Measurements from ENCODE around the gene EPB41L4A.
A peak's percentile ranks its signal among the peaks of the same experiment; 100 is the strongest.
"Not testable (repeated sequence)": the region's sequence is repeated elsewhere in the genome, so short reads cannot be mapped to it uniquely, and the experiment has no call there.

Gene EPB41L4A

DNA sequence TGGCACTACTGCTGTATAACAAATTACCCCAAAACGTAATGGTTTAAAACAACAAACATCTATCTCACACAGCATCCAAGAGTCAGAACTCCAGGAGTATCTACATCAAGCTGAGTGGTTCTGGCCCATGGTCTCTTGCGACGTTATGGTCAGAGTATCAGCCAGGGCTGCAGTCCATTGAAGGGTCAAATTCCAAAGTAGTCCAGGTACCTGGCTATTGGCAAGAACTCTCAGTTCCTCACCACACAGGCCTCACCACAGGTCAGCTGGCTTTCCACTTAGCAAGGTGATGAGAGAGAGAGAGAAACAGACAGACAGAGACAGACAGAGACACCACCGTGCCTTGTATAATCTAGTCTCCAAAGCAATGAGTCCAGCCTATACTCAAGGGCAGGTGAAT is 22.6 kb downstream of the EPB41L4A start:
- DNase-seq: no peak

DNA sequence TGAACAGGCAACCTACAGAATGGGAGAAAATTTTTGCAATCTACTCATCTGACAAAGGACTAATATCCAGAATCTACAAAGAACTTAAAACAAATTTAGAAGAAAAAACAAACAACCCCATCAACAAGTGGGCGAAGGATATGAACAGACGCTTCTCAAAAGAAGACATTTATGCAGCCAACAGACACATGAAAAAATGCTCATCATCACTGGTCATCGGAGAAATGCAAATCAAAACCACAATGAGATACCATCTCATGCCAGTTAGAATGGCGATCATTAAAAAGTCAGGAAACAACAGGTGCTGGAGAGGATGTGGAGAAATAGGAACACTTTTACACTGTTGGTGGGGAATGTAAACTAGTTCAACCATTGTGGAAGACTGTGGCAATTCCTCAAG is 23.8 kb downstream of the EPB41L4A start:
- DNase-seq: not testable (repeated sequence)

DNA sequence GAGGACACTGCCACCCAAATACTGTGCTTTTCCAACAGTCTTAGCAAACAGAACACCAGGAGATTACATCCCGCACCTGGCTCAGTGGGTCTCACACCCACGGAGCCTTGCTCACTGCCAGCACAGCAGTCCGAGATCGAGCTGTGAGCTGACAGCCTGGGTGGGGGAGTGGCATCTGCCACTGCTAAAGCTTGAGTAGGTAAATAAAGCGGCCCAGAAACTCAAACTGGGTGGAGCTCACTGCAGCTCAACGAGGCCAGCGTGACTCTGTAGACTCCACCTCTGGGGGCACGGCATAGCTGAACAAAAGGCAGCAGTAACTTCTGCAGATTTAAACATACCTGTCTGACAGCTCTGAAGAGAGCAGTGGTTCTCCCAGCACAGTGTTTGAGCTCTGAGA is 28.8 kb downstream of the EPB41L4A start:
- no peak for DNase-seq

DNA sequence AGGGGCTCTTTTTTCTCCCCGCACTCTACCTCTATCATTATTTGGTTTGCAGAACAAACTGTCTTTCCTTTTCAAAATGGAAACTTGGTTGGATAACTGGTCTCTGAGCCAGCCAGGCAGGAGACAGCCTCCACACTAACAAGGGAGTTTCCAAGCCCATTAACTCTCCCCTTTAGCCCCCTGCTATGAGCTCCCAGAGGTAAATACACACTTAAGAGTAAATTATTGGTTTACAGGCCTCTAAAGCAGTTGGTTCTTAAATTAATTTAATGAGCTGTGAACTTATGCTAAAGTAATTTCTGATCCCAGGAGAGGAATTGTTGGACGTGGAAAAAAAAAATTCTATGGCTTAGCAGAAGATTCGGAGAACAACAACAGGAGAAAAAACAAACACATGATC is 30.3 kb downstream of the EPB41L4A start:
- DNase-seq: no peak

DNA sequence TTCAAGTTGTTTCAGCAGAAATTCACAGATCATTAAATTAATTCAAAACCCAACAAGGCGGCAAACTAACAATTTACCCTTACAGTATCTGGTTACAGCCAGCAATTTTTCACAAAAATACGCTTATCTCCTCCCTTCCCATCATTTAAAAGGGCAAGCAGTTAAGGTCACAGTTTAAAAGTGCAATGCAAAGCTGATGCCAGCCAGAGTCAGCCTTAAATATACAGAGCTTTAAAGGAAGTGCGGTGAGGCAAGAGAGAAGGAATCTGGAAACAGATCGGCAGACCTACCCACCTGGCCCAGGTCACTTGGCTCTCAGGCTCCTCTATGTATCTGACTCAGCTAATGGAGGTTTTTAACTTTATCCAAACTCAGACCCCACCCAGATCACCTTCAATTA is 31.0 kb downstream of the EPB41L4A start:
- no peak for DNase-seq

DNA sequence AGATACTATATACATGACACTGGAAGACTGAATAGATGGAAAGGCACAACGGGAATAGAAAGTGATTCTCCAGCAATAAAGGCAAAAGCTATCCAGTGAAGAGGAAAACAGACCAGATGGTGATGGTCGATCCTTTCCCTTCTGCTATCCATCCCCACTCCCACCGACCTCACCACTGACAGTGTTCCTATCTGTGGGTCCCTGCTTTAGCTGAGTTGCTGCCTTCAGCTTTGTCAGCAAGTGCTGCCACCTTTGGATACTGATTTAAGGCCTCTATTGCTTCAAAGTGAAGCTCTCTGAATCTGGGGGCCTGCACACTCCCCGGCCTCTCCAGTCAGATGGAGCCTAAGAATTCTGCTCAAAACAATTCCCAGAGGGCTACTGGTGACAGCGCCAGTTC is 32.3 kb downstream of the EPB41L4A start:
- DNase-seq: no peak

DNA sequence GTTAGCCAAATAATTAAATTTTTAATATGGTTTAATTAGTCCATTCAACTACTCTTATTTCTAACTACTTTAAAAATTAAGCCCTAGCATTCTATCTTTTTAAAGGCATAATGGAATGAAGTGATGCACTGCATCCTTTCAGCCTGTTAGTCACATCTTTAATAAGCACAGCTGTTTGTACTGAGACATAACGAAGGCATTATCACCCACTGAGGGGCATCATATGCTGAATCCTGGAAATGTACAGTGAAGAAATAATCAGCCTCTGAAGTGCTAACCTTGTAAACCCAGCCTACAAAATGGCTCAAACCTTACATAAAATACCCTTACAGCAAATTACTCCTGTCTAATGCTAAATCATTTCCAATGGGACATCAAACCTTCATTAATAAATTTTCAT is 33.1 kb downstream of the EPB41L4A start:
- DNase-seq: no peak

DNA sequence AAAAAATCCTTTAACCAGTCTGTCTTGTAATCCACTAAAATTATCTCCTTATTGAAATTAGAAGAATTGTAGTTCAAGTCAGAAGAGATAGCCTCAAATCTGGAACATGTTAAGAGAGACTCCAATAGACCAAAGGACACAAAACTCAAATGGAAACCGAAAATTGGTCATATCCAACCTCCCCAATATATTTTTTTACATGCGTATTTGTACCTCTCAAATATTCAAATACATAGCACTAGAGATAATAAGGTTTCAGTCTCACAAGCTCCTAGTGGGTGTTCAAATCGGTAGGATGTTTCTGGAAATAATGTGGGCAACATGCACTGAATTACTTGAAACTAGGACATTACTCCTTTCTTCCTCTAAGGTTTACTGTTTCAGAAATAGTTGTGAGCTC is 33.5 kb downstream of the EPB41L4A start:
- no peak for DNase-seq

DNA sequence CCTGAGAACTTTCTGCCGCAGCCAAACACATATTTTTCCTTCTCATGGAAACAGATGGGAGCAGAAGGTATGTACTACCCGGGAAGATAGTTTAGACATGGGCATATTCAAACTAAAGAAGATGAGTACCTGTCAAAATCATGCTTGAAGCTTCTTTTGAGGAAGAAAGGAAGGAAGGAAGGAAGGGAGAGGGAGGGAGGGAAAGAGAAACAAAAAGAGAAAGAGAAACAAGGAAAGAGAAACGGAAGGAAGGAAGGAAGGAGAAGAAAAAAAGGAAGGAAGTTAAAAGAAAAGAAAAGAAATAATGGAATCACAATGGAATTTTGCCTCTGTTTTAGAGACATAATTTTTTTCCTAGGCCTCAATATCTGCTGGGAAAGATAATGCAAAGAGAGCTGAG is 34.6 kb downstream of the EPB41L4A start:
- DNase-seq: no peak

DNA sequence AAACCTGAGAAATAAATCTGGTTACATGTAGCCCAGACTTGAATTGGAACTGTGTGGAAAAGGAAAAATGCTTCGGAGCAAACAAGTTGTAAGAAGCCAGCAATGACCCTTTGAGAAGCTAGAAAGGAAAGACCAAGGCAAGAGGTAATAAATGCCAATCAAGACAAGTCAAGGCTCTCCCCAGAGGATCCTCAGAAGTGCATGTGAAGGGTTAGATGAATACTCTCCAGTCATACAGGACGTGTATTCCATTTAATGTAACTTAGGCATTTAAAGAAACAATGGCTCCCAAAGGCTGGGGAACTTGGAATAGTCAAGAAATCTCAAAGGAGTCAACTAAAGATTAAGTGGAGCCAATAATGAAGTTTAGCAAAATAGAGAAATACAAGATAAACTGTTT is 36.2 kb downstream of the EPB41L4A start:
- no peak for DNase-seq

DNA sequence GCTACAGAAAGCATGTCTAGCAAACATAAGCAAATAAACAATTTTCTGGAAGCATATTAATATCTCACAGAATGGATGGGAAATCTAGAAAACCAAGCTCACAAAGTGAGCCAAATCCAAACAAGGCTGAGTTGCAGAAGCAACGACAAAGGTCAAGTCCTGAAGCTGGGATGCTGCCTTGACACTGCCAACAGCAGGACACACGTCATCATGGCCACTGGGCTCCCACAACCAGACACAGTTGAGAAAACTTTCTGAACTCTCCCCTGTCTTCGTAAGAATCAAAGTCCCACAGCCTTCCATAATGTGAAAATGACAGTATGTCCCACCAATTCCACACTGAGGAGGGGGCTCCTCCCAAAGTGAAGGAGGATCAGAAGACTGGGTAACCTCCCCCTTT is 37.6 kb downstream of the EPB41L4A start:
- no peak for DNase-seq

DNA sequence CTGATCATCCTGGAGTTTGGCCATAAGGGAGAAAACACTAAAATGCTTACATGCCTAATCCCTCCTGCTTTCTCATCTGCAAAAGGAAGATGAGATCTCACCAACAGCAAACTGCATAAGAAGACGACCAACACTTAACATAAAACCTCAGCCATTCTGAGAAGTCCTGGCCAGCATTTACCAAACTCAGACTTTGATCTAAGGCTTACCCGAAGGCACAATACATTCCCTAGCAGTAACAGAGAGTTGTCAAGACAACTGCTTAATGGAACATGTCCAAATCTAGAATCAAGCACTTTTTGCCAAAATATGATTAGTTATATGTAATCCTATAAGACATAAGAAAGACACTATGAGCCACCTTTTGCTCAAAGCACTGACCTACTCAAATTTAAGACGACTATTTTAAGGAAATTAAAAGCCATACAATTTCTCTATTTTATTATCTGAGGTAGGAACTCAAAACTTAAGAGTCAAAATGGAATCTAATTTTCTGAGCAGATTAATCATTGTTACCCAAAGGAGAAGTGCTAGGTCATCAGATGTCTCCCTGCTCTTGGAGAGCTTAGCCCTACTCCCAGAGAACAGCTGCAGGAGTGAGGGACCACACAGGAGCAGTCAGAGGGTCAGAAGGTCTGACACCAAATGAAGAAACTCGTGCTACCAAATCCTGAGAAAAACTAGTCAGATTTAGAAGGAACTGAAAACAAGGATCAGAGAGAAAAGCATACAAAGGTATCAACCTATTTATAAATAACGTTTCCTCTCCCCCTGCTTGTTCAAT is 39.3 kb downstream of the EPB41L4A start:
- DNase-seq: no peak

DNA sequence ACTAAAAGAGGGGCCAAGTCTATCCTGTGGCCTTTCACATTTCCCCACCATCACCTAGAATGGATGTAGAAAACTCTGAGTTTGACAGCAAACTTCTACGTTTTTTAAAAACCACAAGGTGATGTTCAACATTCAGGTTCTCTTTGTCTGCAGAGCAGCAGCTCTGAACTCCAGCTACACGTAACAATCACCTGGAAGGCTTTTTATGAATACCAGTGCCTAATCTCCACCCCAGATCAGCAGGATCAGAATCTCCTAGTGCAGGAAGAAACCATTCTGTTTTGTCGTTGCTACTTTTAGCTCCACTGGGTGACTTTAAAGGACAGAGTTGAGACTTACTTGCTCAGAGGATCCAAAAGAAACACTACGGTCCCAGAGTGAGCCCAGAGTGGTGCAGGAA is 44.3 kb downstream of the EPB41L4A start:
- DNase-seq: no peak

DNA sequence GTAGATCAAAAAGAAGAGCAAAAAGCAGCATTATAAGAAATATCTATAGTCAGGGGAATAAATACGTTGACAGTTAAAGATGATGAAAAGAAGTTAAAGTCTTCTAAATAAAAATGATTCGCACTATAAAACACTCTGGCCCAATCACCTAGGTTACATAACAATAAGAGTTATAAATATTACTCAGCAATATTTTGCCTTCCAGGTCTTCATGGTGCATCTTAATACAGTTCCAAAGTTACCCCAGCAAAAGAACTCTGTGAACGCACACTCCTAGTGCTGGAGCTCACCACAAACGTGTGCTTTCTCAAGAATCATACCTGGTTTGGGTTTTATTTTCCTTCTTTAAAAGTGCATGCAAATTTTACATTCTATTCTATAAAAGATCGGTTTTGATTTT is 44.7 kb downstream of the EPB41L4A start:
- DNase-seq: no peak

DNA sequence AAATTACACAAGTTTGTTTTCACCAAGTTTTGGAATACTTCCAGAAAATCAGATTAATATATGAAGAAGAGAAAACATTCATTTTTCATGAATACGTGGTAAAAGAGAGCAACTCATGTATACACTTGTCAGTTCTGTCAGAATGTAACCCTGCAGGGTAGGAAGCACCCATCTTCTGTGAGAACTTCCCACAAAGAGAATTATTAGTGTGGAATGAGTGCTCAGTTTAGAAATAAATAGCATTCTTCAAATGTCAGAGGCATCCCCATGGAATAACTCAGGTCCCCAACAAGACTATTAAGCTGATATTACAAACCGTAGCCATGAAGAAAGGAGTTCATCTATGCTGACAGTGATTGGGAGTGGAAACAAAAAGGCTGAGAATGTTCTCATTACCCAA is 45.2 kb downstream of the EPB41L4A start:
- no peak for DNase-seq

DNA sequence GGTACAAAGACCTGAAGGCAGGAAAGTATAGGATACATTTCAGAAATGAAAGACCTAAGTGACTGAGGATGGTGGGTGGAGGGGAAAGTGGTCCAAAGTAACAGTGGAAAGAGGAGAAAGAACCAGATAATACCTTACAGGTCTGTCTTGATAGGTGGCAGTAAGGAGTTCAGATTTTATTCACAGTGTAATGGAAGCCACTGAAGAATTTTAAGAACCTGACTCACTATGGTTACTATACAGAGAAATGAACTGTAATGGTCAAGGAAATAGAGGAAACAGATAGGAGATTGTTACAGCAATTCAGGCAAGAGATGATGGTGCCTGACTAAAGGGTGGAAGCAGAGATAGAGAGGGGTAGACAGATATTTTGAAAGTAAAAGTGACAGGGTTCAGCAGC is 46.5 kb downstream of the EPB41L4A start:
- peak; percentile 54 for DNase-seq

DNA sequence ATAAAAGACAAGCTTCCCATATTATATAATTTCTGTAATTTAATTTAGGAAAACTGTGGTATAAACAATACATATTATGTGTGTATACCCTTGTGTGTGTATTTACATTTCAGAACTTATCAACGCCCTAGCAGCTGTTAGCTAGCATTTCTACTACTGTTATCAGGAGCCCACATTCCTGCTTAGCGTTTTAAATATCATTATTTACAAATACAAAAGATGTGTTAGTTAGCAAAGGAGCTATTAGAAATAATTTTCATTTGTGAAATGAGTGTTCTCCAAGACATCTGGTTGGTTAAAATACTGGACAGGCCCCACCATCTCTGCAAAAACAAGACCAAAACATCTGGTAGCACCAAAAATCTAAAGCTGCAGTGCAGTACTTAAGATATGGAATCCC is 48.0 kb downstream of the EPB41L4A start:
- no peak for DNase-seq

DNA sequence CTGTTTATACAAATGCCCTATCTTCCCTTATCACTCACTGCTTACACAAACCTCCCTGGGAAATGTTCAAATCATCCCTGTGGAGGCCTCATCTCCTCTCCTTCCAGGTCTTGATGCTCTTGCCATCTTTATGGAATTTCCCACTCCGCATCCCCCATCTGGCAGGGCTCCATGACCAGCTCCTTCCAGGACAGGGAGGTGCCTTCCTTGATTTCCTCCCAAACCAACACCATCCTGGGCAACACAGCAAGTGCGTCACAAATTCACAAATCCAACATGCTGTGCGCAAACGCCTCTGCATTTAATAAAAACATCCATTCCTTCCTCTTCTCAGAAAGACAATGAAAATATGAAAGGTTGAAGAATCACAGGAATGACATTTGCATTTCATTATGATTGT is 51.7 kb downstream of the EPB41L4A start:
- no peak for DNase-seq

DNA sequence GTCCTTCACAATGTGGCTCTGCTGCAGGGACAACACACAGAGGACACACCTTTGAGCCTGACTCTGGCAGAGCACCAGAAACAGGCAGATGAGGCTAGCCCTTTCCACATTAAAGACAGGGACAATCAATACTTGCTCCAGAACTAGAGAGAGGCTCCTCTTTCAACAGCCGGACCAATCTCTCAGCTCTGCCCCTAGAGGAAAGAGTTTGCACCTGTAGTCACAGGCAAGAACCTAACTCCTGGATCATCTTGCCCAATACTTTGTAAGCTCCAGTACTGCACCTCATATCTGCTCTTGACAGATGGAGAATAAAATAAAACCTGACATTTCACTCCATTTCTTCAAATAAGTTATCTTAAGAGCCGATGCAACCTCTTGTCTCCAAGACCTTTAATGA is 52.1 kb downstream of the EPB41L4A start:
- DNase-seq: peak; percentile 30

DNA sequence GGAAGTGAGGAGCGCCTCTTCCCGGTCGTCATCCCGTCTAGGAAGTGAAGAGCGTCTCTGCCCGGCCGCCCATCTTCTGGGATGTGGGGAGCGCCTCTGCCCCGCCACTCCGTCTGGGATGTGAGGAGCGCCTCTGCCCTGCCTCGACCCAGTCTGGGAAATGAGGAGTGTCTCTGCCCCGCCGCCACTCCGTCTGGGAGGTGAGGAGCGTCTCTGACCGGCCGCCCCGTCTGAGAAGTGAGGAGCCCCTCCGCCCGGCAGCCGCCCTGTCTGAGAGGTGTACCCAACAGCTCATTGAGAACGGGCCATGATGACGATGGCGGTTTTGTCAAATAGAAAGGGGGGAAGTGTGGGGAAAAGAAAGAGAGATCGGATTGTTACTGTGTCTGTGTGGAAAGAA is 58.3 kb downstream of the EPB41L4A start:
- not testable (repeated sequence) for DNase-seq

DNA sequence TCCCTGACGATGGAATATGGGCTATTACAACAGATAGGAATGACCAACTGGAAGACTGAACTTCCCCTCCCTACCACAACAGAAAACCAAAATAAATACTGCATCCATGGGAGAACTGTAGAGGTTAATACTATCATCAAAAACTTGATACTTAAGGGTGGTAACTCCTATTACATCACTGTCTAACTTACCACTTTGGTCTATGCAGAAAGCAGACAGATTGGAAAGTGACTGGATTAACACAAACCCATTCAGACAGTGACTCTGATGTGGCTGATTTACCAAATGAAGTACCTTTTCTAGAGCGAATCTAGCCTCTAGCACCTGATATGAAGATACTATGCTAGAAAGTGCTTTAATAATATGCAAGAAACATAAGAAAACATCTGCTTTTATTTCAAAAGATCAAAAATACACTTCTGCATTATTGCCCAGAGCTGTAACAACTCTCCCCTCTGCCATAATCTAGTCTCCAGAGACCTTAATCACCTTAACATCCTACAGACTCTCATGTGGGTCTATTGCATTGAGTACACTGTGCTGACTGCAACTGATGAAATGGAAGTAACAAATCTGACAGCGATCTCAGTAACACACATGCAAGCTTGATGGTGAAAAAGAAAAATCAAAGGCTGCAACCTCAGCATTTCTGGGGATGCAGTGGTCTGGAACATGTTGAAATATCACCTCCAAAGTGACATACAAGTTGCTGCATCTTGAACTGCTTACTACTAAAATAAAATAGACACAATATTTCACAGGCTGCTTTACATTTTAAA is 62.7 kb downstream of the EPB41L4A start:
- no peak for DNase-seq

DNA sequence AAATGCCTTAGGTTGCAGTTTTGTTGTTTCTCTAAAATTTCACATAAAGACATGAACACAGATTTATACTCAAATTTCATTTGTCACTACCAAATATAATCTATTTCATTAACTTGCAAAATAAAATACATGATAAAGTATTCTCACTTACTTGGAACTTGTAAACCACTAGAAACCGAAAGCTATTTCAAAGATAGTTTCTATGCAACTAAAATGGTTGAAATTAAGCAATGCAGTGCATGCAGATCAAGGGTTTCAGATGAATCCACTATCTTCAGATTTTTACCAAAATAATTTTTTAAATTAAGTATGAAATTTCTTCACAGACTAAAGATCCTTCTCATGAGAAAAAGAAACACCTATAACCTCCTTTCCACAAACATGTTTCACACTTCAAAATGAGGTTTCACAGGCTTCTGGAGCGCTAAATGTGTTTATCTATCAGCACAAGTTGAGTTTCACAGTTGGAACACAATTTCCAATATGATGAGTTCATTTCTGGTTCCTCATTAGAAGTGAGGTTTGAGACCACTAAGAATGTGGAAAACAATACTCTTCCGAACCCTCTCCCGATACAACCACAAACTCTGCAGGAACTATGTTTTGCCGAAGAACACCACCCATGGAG is 63.9 kb downstream of the EPB41L4A start:
- no peak for DNase-seq

DNA sequence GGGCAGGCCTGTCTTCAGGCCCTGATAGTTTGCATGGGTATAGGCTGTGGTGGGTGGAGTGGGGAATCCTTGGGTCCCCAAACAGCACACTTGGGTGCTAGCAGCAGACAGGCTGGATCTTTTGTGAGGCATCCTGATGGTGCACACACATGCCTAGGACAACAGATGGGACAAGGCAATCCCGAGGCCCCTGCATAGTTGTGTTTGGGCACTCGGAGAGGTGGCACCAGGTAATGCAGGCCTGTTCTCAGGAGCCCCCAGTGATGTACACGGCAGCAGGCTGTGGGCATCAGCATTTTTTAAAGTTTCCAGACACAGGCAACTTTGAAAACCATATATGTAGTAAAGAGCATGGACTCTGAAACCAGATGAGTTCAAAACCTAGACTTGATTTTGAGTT is 65.4 kb downstream of the EPB41L4A start:
- no peak for DNase-seq

DNA sequence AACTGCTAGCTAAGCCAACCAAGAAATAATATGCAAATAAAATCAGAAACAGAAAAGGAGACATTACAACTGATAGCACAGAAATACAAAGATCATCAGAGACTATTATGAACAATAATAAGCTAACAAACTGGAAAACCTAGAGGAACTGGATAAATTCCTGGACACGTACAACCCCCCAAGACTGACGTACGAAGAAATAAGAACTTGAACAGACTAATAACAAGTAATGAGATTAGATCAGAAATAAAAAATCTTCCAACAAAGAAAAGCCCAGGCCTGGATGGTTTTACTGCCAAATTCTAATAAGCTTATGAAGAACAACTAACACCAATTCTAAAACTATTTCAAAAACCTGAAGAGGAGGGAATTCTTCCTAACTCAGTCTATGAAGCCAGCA is 67.9 kb downstream of the EPB41L4A start:
- DNase-seq: no peak
